ENCODE data around the gene EML5. TPM values are rescaled to one million over a fixed set of nuclear protein-coding genes. Genes with fewer than 3 reads are reported as not detected.
A peak's percentile ranks its signal among the peaks of the same experiment; 100 is the strongest.

EML5 gene
- total and polyA plus RNA-seq, 2 donors (not counting 3 experiments of a cell fraction or from before 2014, with no cell fraction given): not detected

GRCh38 chr14:88793259-88793625 is 489 bp upstream of the EML5 start:
- H2AFZ ChIP-seq (ENCODE audit: low read depth, low read length): peak overlapping the region; percentile 90
- DNase-seq (ENCODE audit: low read depth, low spot score) (no peak), FAIRE-seq (peak; percentile 4)
- H3K9me3 ChIP-seq (replicated peaks; ENCODE audit: control insufficient read depth, insufficient read depth, low read length): no peaks in the 10 kb centered on the region
- H3K27me3 ChIP-seq (ENCODE audit: control insufficient read depth in 2 of 2, insufficient read depth in 2 of 2, low read length in 2 of 2): peaks cover 21 to 32% of the 10 kb centered on the region in 2 experiments
- H3K79me2 ChIP-seq (ENCODE audit: control insufficient read depth, insufficient read depth, low read length): no peaks in the 10 kb centered on the region
- H3K9ac ChIP-seq (replicated peaks; ENCODE audit: extremely low read depth, insufficient read depth, low read length): peak overlapping the region; percentile 32
- no peaks in the 10 kb centered on the region for H3K9me1 ChIP-seq (replicated peaks; ENCODE audit: control insufficient read depth, extremely low read depth, insufficient read depth, low read length)
- no peaks in the 10 kb centered on the region for H3K36me3 ChIP-seq (ENCODE audit: control insufficient read depth in 2 of 2, extremely low read depth in 1 of 2, insufficient read depth in 2 of 2, low read length in 2 of 2)
- H3K4me2 ChIP-seq (ENCODE audit: insufficient read depth, low read length): peak overlapping the region; percentile 60
- dilution Hi-C loops (cut with MboI; ENCODE audit: extremely low pct_ligation_motif_present, low sequenced_read_pairs): no loop called here
- no peaks in the 10 kb centered on the region for H4K20me1 ChIP-seq (replicated peaks; ENCODE audit: control insufficient read depth, extremely low read depth, insufficient read depth, low read length)
- H3K4me3 ChIP-seq (replicated peaks in 1 of 3; ENCODE audit: insufficient read depth in 1 of 3, low read depth in 1 of 3, low read length in 3 of 3): peak overlapping the region in 2 of 3 experiments; percentile 34 to 38
- peaks cover 7% of the 10 kb centered on the region for H3K4me1 ChIP-seq (ENCODE audit: control insufficient read depth, extremely low read depth, insufficient read depth, low read length)
- CTCF ChIA-PET: interaction anchor here (1.3 kb wide), 1 partner anchor 126 kb away, joined by 3 read pairs; no protein-coding TSS in a partner anchor
- no peak overlapping the region for H3K27ac ChIP-seq (ENCODE audit: insufficient read depth, low read depth, low read length)
- TF ChIP-seq POLR2A (IDR thresholded peaks at IDR 0.05; ENCODE audit: low read depth, low read length): no peak
- intact Hi-C loops (cut with micrococcal nuclease): loop anchor here (1.0 to 10.0 kb wide), 2 partner anchors 126 to 238 kb away; partner anchors contain the start of gene PTPN21
- no TSS peak for BruUV-seq (replicated peaks)
- POLR2A ChIA-PET: no interaction called here

- Histone ChIP-seq H3K4me3 (replicated peaks in 1 of 3; ENCODE audit: insufficient read depth in 1 of 3, low read depth in 1 of 3, low read length in 3 of 3) (peak overlapping the region; percentile 7 to 38 (median 35)), H3K27me3 (ENCODE audit: control insufficient read depth in 2 of 2, insufficient read depth in 2 of 2, low read length in 2 of 2) (peaks cover 21 to 36% of the 10 kb centered on the region in 2 experiments), H3K4me1 (ENCODE audit: control insufficient read depth, extremely low read depth, insufficient read depth, low read length) (peaks cover 7% of the 10 kb centered on the region), H3K4me2 (ENCODE audit: insufficient read depth, low read length) (peak overlapping the region; percentile 60), H3K27ac (ENCODE audit: insufficient read depth, low read depth, low read length) (no peak overlapping the region), H3K79me2 (ENCODE audit: control insufficient read depth, insufficient read depth, low read length) (no peaks in the 10 kb centered on the region), H2AFZ (ENCODE audit: low read depth, low read length) (peak overlapping the region; percentile 90), H3K9me3 (replicated peaks; ENCODE audit: control insufficient read depth, insufficient read depth, low read length) (no peaks in the 10 kb centered on the region), H3K36me3 (ENCODE audit: control insufficient read depth in 2 of 2, extremely low read depth in 1 of 2, insufficient read depth in 2 of 2, low read length in 2 of 2) (no peaks in the 10 kb centered on the region), H3K9me1 (replicated peaks; ENCODE audit: control insufficient read depth, extremely low read depth, insufficient read depth, low read length) (no peaks in the 10 kb centered on the region), H3K9ac (replicated peaks; ENCODE audit: extremely low read depth, insufficient read depth, low read length) (no peak overlapping the region), H4K20me1 (replicated peaks; ENCODE audit: control insufficient read depth, extremely low read depth, insufficient read depth, low read length) (no peaks in the 10 kb centered on the region)
- FAIRE-seq (no peak), DNase-seq (ENCODE audit: low read depth, low spot score) (no peak)
- ChIA-PET CTCF (interaction anchor here (0.6 to 2.0 kb wide), 5 partner anchors 41 to 602 kb away, joined by 3 to 4 read pairs (median 3); no protein-coding TSS in a partner anchor), POLR2A (no interaction called here)
- TF ChIP-seq JUN (IDR thresholded peaks at IDR 0.05; ENCODE audit: borderline replicate concordance, insufficient read depth, insufficient read length, low read depth) (no peak), EZH2 (IDR thresholded peaks at IDR 0.05; ENCODE audit: borderline replicate concordance, low read depth, low read length, severe bottlenecking) (peak; percentile 90)
- intact Hi-C loops (cut with micrococcal nuclease): loop anchor here (1.0 to 10.0 kb wide), 2 partner anchors 32 to 237 kb away; partner anchors contain the start of genes PTPN21 and TTC8
- no TSS peak for BruUV-seq (replicated peaks)
- dilution Hi-C loops (cut with MboI; ENCODE audit: extremely low pct_ligation_motif_present, low sequenced_read_pairs): no loop called here
Measured at GRCh38 chr14:88791629-88792472, 902 bp downstream of the EML5 start.

Data from endothelial cell of umbilical vein (primary cell).